GM23338 (cell line): ENCODE measurements around the gene VEGFC. TPM values are rescaled to one million over a fixed set of nuclear protein-coding genes. Genes with fewer than 3 reads are reported as not detected.

Experiments
- ATAC-seq: fragments of 200-7000 bp; cut with Tn5 transposase; 3 replicates; pipeline ENCODE4 v1.9.1; 2020
- DNase-seq: peaks from one replicate; pipeline ENCODE4 v3.0.0-alpha.2; 2015; ENCODE audit warnings: low spot score
- H2AFZ ChIP-seq: fragments of 200-600 bp; sonication (generic); 2 replicates; pipeline ENCODE4 v1.8.0; 2016; ENCODE audit warnings: antibody characterized with exemption, mild to moderate bottlenecking, moderate library complexity
- H3F3A ChIP-seq: fragments of 200-600 bp; sonication (generic); replicated peaks from 2 replicates; pipeline ENCODE4 v1.8.0; 2017; ENCODE audit warnings: antibody characterized with exemption, mixed run types, low read depth
- H3K27ac ChIP-seq: fragments of 200-600 bp; sonication (generic); 2 replicates; pipeline ENCODE4 v1.6.1; 2016; ENCODE audit warnings: low read depth
- H3K27me3 ChIP-seq: fragments of 200-600 bp; sonication (generic); 2 replicates; pipeline ENCODE4 v1.8.0; 2016; ENCODE audit warnings: mild to moderate bottlenecking, mixed run types, moderate library complexity; ENCODE audit not compliant: insufficient read depth
- H3K36me3 ChIP-seq: fragments of 200-600 bp; sonication (generic); 2 replicates; pipeline ENCODE4 v1.8.0; 2016; ENCODE audit warnings: mild to moderate bottlenecking; ENCODE audit not compliant: insufficient read depth
- H3K4me1 ChIP-seq: fragments of 200-600 bp; sonication (generic); 2 replicates; pipeline ENCODE4 v1.8.0; 2016; ENCODE audit warnings: mild to moderate bottlenecking, moderate library complexity; ENCODE audit not compliant: insufficient read depth
- H3K4me2 ChIP-seq: fragments of 200-600 bp; sonication (generic); 2 replicates; pipeline ENCODE4 v1.7.1; 2017; ENCODE audit warnings: mixed run types
- H3K4me3 ChIP-seq: fragments of 200-600 bp; sonication (generic); 2 replicates; pipeline ENCODE4 v1.6.1; 2016; ENCODE audit warnings: mixed run types
- H3K79me2 ChIP-seq: fragments of 200-600 bp; sonication (generic); replicated peaks from 2 replicates; pipeline ENCODE4 v1.8.0; 2017; ENCODE audit warnings: mild to moderate bottlenecking; ENCODE audit not compliant: insufficient read depth
- H3K9me2 ChIP-seq: fragments of 200-600 bp; sonication (generic); 2 replicates; pipeline ENCODE4 v1.8.0; 2017; ENCODE audit not compliant: insufficient read depth
- H4K20me1 ChIP-seq: fragments of 200-600 bp; sonication (generic); replicated peaks from 2 replicates; pipeline ENCODE4 v1.8.0; 2017; ENCODE audit warnings: mild to moderate bottlenecking; ENCODE audit not compliant: insufficient read depth
- H3K27ac Mint-ChIP-seq: 2 replicates; pipeline ENCODE4 v1.8.0; 2020; ENCODE audit warnings: inconsistent platforms, mild to moderate bottlenecking, moderate library complexity, mixed read lengths
- H3K27me3 Mint-ChIP-seq: 3 replicates; pipeline ENCODE4 v1.8.0; 2022; ENCODE audit warnings: low read depth, mild to moderate bottlenecking, moderate library complexity, mixed read lengths, inconsistent platforms; ENCODE audit not compliant: insufficient read depth, poor library complexity
- H3K36me3 Mint-ChIP-seq: 3 replicates; pipeline ENCODE4 v1.8.0; 2021; ENCODE audit warnings: low read depth, mild to moderate bottlenecking, inconsistent platforms, moderate library complexity, mixed read lengths
- H3K4me1 Mint-ChIP-seq: 3 replicates; pipeline ENCODE4 v1.8.0; 2020; ENCODE audit warnings: mild to moderate bottlenecking, inconsistent platforms, mixed read lengths
- H3K4me3 Mint-ChIP-seq: 3 replicates; pipeline ENCODE4 v1.8.0; 2021; ENCODE audit warnings: moderate library complexity, mild to moderate bottlenecking, inconsistent platforms, mixed read lengths
- H3K9me3 Mint-ChIP-seq: 3 replicates; pipeline ENCODE4 v1.8.0; 2020; ENCODE audit warnings: moderate library complexity, mild to moderate bottlenecking, inconsistent platforms, mixed read lengths
- CREB1 ChIP-seq: fragments of 250-450 bp; sonication (Bioruptor Pico); IDR thresholded peaks from 2 replicates; pipeline ENCODE4 v1.5.0; 2020; ENCODE audit warnings: low read depth, mild to moderate bottlenecking, moderate library complexity
- ETS1 ChIP-seq: IDR thresholded peaks from 2 replicates; pipeline ENCODE4 v1.6.1; 2016; ENCODE audit warnings: antibody characterized with exemption
- EZH2 ChIP-seq: fragments of 200-600 bp; sonication (generic); IDR thresholded peaks from one replicate; pipeline ENCODE4 v1.8.0; 2017; ENCODE audit warnings: antibody characterized with exemption, mild to moderate bottlenecking, low read depth; ENCODE audit not compliant: unreplicated experiment
- EZH2phosphoT487 ChIP-seq: fragments of 200-600 bp; sonication (generic); IDR thresholded peaks from one replicate; pipeline ENCODE4 v1.8.1; 2018; ENCODE audit warnings: antibody characterized with exemption; ENCODE audit not compliant: unreplicated experiment
- JUNB ChIP-seq: IDR thresholded peaks from one replicate; pipeline ENCODE4 v1.6.1; 2016; ENCODE audit warnings: antibody characterized with exemption; ENCODE audit not compliant: unreplicated experiment
- NANOG ChIP-seq: IDR thresholded peaks from 2 replicates; pipeline ENCODE4 v1.6.1; 2016; ENCODE audit warnings: antibody characterized with exemption, borderline replicate concordance
- POLR2AphosphoS5 ChIP-seq: IDR thresholded peaks from 2 replicates; pipeline ENCODE4 v1.6.1; 2016; ENCODE audit warnings: antibody characterized with exemption, low read depth
- STAT1 ChIP-seq: IDR thresholded peaks from one replicate; pipeline ENCODE4 v1.6.1; 2016; ENCODE audit warnings: antibody characterized with exemption; ENCODE audit not compliant: unreplicated experiment
- ZNF114 ChIP-seq: fragments of 250-450 bp; sonication (Bioruptor Pico); IDR thresholded peaks from 2 replicates; pipeline ENCODE4 v1.5.0; 2020; ENCODE audit warnings: mild to moderate bottlenecking, moderate library complexity
- ZNF331 ChIP-seq: fragments of 250-450 bp; sonication (Bioruptor Pico); IDR thresholded peaks from 2 replicates; pipeline ENCODE4 v1.5.0; 2020; ENCODE audit warnings: low read depth, mild to moderate bottlenecking, moderate library complexity
- polyA plus RNA-seq: library from polyadenylated mRNA; unstranded; fragments of >200 nt; fragmentation: Nextera tagmentation; extraction: Ambion mirVana; gene quantifications from 2 replicates; pipeline ENCODE4 v1.2.1, GENCODE V29; 2016
- total RNA-seq: library from RNA; depleted of rRNA; stranded (reverse); fragments of >200 nt; shearing (Covaris generic); gene quantifications from 2 replicates; pipeline ENCODE4 v1.2.3, GENCODE V29; 2014
- TF ChIP-seq, protein P1 (sequence below): fragments of 250-450 bp; sonication (Bioruptor Pico); IDR thresholded peaks from 2 replicates; pipeline ENCODE4 v1.5.0; 2020; ENCODE audit warnings: mild to moderate bottlenecking, moderate library complexity
- TF ChIP-seq, protein P2 (sequence below), 2 experiments: fragments of 200-600 bp in 1 of 2; sonication (generic) in 1 of 2; conservative IDR thresholded peaks; 2 replicates each; pipeline versions ENCODE4 v1.5.1 to v1.6.1; 2016 to 2017; ENCODE audit warnings: antibody characterized with exemption in 2 of 2, low read depth in 2 of 2, mild to moderate bottlenecking in 2 of 2, moderate library complexity in 1 of 2

Gene VEGFC
- total and polyA plus RNA-seq, 2 experiments from 2014 or later = 0.87 to 1.1 TPM

GRCh38 chr4:176769514-176769913 lies 23.2 kb downstream of the VEGFC start:
- no peaks in the 10 kb centered on the region for H3K4me1 ChIP-seq
- DNase-seq (no peak), ATAC-seq (no peak)
- H3K27ac ChIP-seq = no peak overlapping the region
- no peak overlapping the region for H3K27ac Mint-ChIP-seq
- H2AFZ ChIP-seq = no peak overlapping the region
- H3K9me3 Mint-ChIP-seq = no peaks in the 10 kb centered on the region
- no peaks in the 10 kb centered on the region for H3K36me3 Mint-ChIP-seq
- no peaks in the 10 kb centered on the region for H3K79me2 ChIP-seq
- H3K4me1 Mint-ChIP-seq = peaks cover 13% of the 10 kb centered on the region; the same call in 2 of the 3 replicates
- H3K4me3 ChIP-seq = no peak overlapping the region
- no peaks in the 10 kb centered on the region for H3K9me2 ChIP-seq
- no peaks in the 10 kb centered on the region for H3K27me3 Mint-ChIP-seq
- no peaks in the 10 kb centered on the region for H3F3A ChIP-seq
- H3K4me3 Mint-ChIP-seq = no peak overlapping the region
- H3K27me3 ChIP-seq = no peaks in the 10 kb centered on the region
- no peaks in the 10 kb centered on the region for H4K20me1 ChIP-seq
- no peaks in the 10 kb centered on the region for H3K36me3 ChIP-seq
- no peak overlapping the region for H3K4me2 ChIP-seq
- no peak for TF ChIP-seq EZH2phosphoT487
- TF ChIP-seq ETS1 = no peak

DNA sequence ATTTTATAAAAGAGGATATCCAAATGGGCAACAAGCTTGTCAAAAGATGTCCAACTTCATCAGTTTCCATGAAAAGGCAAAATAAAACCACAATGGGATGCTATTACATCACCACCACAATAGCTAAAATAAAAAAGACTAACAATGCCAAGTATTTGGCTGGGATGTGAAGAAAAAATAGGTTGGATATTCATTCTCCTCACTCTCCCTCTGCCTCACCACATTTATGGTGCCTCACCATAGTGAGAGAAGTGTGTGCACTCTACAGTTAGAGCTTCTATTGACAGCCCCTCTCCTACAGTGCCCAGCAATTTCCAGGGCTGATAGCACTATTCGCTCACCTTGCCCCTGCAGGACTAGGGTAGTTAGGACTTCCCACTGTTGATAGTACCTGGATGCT lies 25.5 kb downstream of the VEGFC start:
- ATAC-seq (peak; percentile 38; the same call in 2 of the 3 replicates), DNase-seq (no peak)
- Histone ChIP-seq H3K4me3 (no peak overlapping the region), H3K79me2 (no peaks in the 10 kb centered on the region), H3F3A (no peaks in the 10 kb centered on the region), H3K36me3 (no peaks in the 10 kb centered on the region), H3K9me2 (no peaks in the 10 kb centered on the region), H3K27me3 (no peaks in the 10 kb centered on the region), H4K20me1 (no peaks in the 10 kb centered on the region), H3K4me2 (no peak overlapping the region), H3K27ac (no peak overlapping the region), H3K4me1 (no peaks in the 10 kb centered on the region), H2AFZ (no peak overlapping the region)
- Mint-ChIP-seq H3K36me3 (no peaks in the 10 kb centered on the region), H3K4me1 (peaks cover 13% of the 10 kb centered on the region; the same call in 2 of the 3 replicates), H3K4me3 (no peak overlapping the region), H3K27me3 (no peaks in the 10 kb centered on the region), H3K27ac (no peak overlapping the region), H3K9me3 (no peaks in the 10 kb centered on the region)
- TF ChIP-seq NANOG (no peak), ZNF331 (CRISPR knock-in tag) (no peak), EZH2phosphoT487 (no peak), STAT1 (no peak), ETS1 (no peak), POLR2AphosphoS5 (no peak), JUNB (no peak), ZNF114 (no peak), EZH2 (no peak), CREB1 (CRISPR knock-in tag) (no peak)
- TF ChIP-seq, protein P1, sequence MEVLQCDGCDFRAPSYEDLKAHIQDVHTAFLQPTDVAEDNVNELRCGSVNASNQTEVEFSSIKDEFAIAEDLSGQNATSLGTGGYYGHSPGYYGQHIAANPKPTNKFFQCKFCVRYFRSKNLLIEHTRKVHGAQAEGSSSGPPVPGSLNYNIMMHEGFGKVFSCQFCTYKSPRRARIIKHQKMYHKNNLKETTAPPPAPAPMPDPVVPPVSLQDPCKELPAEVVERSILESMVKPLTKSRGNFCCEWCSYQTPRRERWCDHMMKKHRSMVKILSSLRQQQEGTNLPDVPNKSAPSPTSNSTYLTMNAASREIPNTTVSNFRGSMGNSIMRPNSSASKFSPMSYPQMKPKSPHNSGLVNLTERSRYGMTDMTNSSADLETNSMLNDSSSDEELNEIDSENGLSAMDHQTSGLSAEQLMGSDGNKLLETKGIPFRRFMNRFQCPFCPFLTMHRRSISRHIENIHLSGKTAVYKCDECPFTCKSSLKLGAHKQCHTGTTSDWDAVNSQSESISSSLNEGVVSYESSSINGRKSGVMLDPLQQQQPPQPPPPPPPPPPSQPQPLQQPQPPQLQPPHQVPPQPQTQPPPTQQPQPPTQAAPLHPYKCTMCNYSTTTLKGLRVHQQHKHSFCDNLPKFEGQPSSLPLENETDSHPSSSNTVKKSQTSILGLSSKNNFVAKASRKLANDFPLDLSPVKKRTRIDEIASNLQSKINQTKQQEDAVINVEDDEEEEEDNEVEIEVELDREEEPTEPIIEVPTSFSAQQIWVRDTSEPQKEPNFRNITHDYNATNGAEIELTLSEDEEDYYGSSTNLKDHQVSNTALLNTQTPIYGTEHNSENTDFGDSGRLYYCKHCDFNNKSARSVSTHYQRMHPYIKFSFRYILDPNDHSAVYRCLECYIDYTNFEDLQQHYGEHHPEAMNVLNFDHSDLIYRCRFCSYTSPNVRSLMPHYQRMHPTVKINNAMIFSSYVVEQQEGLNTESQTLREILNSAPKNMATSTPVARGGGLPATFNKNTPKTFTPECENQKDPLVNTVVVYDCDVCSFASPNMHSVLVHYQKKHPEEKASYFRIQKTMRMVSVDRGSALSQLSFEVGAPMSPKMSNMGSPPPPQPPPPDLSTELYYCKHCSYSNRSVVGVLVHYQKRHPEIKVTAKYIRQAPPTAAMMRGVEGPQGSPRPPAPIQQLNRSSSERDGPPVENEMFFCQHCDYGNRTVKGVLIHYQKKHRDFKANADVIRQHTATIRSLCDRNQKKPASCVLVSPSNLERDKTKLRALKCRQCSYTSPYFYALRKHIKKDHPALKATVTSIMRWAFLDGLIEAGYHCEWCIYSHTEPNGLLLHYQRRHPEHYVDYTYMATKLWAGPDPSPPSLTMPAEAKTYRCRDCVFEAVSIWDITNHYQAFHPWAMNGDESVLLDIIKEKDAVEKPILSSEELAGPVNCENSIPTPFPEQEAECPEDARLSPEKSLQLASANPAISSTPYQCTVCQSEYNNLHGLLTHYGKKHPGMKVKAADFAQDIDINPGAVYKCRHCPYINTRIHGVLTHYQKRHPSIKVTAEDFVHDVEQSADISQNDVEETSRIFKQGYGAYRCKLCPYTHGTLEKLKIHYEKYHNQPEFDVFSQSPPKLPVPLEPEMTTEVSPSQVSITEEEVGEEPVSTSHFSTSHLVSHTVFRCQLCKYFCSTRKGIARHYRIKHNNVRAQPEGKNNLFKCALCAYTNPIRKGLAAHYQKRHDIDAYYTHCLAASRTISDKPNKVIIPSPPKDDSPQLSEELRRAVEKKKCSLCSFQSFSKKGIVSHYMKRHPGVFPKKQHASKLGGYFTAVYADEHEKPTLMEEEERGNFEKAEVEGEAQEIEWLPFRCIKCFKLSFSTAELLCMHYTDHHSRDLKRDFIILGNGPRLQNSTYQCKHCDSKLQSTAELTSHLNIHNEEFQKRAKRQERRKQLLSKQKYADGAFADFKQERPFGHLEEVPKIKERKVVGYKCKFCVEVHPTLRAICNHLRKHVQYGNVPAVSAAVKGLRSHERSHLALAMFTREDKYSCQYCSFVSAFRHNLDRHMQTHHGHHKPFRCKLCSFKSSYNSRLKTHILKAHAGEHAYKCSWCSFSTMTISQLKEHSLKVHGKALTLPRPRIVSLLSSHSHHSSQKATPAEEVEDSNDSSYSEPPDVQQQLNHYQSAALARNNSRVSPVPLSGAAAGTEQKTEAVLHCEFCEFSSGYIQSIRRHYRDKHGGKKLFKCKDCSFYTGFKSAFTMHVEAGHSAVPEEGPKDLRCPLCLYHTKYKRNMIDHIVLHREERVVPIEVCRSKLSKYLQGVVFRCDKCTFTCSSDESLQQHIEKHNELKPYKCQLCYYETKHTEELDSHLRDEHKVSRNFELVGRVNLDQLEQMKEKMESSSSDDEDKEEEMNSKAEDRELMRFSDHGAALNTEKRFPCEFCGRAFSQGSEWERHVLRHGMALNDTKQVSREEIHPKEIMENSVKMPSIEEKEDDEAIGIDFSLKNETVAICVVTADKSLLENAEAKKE = no peak
- TF ChIP-seq, protein P2, sequence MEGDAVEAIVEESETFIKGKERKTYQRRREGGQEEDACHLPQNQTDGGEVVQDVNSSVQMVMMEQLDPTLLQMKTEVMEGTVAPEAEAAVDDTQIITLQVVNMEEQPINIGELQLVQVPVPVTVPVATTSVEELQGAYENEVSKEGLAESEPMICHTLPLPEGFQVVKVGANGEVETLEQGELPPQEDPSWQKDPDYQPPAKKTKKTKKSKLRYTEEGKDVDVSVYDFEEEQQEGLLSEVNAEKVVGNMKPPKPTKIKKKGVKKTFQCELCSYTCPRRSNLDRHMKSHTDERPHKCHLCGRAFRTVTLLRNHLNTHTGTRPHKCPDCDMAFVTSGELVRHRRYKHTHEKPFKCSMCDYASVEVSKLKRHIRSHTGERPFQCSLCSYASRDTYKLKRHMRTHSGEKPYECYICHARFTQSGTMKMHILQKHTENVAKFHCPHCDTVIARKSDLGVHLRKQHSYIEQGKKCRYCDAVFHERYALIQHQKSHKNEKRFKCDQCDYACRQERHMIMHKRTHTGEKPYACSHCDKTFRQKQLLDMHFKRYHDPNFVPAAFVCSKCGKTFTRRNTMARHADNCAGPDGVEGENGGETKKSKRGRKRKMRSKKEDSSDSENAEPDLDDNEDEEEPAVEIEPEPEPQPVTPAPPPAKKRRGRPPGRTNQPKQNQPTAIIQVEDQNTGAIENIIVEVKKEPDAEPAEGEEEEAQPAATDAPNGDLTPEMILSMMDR (conservative IDR thresholded peaks at IDR 0.05; ENCODE audit: low read depth in 2 of 2) = no peak
